ENCODE measurements around the gene ARHGEF2.

DNA sequence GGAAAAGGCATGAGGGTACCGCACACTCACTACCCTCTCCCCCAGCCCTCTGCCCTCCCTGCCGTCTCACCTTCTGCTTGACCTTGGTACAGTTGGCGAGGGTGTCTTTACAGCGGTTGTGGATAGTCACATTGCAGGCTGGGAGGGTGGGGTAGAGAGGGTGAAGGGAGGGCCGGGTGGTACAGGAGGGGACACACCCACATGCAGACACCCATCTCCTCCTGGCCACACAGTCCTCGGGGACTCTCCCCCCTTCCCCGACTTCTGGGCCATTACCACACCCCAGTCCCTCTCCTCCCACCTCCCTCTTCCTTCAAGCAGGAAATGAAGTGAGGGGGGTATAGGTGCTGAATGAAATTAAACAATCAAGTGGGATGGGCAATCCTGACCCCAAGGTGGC, 11.6 kb downstream of the ARHGEF2 start:
- TF ChIP-seq, protein P1, sequence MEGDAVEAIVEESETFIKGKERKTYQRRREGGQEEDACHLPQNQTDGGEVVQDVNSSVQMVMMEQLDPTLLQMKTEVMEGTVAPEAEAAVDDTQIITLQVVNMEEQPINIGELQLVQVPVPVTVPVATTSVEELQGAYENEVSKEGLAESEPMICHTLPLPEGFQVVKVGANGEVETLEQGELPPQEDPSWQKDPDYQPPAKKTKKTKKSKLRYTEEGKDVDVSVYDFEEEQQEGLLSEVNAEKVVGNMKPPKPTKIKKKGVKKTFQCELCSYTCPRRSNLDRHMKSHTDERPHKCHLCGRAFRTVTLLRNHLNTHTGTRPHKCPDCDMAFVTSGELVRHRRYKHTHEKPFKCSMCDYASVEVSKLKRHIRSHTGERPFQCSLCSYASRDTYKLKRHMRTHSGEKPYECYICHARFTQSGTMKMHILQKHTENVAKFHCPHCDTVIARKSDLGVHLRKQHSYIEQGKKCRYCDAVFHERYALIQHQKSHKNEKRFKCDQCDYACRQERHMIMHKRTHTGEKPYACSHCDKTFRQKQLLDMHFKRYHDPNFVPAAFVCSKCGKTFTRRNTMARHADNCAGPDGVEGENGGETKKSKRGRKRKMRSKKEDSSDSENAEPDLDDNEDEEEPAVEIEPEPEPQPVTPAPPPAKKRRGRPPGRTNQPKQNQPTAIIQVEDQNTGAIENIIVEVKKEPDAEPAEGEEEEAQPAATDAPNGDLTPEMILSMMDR (IDR thresholded peaks at IDR 0.05; ENCODE audit: low read depth, low read length): no peak
- TF ChIP-seq, protein P2, sequence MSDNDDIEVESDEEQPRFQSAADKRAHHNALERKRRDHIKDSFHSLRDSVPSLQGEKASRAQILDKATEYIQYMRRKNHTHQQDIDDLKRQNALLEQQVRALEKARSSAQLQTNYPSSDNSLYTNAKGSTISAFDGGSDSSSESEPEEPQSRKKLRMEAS (IDR thresholded peaks at IDR 0.05; ENCODE audit: low read depth, low read length): no peak
- TF ChIP-seq POLR2A (IDR thresholded peaks at IDR 0.05; ENCODE audit: extremely low read depth, insufficient read length) (no peak), MYC (IDR thresholded peaks at IDR 0.05; ENCODE audit: low read depth, low read length) (no peak)

Data from NB4 (cell line).